ENCODE measurements around the gene PNN.
"Not testable (repeated sequence)": the region's sequence is repeated elsewhere in the genome, so short reads cannot be mapped to it uniquely, and the experiment has no call there.

PNN gene

DNA sequence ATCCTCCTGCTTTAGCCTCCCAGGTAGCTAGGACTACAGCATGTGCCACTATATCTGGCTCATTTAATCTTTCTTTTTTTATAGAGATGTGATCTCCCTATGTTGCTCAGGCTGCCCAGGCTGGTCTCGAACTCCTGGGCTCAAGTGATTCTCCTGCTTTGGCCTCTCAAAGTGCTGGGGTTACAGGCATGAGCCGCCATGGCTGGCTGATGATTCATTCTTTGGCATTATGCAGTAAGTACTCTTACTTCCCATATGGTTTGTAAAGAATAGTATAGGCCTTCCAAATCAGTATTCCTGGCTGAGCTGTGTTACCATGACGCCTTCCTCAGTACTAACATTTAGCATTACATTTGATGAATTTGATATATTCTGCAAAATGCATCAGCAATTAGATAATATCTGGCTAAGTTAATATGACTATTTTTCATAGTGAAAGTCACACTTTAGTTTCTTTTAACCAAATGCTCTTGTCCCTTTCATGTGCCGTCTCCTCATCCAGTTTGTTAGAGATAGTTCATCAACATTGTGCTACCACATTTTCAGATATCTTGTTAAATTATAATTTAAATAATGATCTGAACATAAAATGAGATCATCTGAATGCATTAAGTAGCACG lies 55.5 kb downstream of the PNN start:
- no peak for DNase-seq

DNA sequence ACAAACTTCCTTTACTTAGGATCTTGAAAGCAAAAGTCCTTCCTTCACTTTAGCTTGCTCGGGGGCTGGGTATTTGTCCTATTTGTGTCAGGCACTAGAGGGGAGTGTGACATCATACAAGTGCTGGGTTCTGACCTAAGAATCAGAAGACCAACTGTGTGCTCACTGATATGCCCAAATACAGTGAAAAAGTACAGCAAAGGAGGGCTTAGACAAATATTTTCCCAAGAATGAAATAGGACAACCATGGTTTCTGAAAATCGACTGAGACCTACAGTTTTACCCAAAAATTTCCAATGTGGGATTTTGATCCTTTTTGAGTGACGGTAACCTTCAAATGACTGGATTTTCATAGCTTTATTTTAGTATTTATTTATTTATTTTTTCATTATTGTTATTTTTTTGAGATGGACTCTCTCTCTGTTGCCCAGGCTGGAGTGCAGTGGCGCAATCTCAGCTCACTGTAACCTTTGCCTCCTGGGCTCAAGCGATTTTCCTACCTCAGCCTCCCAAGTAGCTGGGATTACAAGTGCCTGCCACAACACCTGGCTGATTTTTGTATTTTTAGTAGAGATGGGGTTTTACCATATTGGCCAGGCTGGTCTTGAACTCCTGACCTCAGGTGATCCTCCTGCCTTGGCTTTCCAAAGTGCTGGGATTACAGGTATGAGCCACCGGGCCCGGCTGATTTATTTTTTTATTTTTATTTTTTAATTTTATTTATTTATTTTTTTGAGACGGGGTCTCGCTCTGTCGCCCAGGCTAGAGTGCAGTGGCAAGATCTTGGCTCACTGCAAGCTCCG lies 56.9 kb downstream of the PNN start:
- DNase-seq = not testable (repeated sequence)
